Measurements from ENCODE around the gene ACTR1A.
"Not testable (repeated sequence)": the region's sequence is repeated elsewhere in the genome, so short reads cannot be mapped to it uniquely, and the experiment has no call there.

Gene ACTR1A

DNA sequence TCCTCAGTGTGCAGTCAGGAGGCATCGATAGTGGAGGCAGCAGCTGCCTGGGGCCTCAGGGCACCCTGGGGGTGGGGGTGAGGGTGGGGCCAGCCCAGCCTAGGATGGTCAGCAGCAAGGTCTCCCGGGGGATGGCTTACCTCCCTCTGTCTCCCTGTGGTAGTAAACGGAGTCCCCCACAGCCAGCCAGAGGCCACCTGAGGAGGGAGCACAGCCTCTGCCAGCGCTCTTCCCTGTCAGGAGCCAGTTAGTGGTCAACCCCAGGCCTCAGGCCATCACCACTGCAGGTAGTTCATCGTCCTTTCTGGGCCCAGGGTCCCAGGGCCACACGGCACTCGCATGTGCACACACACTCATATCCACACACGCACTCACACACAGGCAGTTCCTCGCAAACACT, 22.1 kb downstream of the ACTR1A start:
- DNase-seq = no peak

DNA sequence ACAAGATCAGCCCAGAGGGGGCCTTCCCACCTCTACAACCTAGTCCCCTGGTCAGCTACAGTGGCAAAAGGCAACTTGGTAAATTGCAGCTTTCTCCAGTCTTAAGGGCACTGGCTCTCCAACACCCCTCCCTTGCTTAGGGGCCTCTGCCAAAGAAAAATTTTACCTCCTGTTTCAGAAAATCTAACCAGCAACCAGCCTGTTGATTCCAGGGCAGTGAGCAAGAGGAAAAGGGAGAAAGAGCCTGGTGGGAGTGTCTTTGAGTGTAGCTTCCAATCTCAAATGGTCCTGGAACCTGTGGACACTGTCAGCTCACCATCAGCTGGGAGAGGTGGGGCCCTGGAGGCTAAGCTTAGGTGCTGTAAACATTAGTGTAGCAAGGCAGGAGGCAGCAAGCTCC, 22.9 kb downstream of the ACTR1A start:
- no peak for DNase-seq

DNA sequence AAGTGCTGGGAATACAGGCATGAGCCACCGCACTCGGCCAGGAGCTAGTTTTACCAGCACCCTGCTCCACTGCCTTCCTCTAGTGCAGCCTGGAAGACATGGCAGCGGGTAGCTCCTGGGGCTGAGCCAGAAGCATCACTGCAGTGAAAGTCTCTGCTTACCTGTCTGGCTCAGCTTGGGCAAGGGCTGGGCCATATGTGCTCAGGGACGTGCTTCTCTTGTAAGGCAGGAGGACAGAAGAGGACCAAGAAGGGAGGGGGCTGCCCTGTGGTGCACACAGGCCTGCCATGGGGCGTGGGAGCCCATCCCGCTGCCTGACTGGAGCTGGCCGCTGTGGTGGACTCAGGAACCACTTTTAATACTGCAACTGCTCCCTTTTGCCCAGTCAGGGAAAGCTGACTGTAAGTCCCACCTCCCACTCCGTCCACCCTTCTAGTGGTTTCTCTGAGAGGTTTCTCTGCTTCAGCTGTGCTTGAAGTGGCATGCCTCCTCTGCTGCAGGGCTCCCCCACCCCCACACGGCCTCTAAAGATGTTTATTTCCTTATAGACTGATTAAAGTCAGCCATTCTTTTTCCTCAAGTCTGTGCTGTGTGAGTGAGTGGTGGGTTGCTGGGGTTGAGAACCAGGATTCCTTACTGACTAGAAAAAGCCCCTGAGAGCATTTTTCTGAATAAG, 25.9 kb downstream of the ACTR1A start:
- DNase-seq = no peak

DNA sequence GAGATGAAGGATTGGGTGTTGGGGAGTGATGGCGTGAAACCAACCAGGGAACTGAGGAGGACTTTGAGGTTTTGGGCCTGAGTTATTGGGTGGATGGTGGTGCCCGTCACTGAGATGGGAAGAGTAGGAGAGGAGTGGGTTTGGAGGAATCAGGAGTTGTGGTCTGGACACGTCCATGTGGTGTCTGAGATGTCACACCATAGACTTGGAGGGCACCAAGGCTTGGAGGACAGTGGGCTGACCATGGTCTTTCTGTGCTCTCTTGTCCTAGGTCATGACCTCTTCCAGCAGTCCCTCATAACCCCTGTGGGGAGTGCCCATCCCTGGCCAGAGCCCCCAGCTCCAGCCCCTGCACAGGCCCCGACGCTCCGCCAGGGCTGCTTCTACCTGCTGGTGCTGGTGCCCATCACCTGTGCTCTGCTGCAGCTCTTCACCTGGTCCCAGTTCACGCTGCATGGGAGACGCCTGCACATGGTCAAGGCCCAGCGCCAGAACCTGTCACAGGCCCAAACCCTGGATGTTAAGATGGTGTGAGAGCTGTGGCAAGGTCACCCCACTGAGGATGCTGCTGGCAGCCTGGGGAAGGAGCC, 27.0 kb downstream of the ACTR1A start:
- no peak for DNase-seq

DNA sequence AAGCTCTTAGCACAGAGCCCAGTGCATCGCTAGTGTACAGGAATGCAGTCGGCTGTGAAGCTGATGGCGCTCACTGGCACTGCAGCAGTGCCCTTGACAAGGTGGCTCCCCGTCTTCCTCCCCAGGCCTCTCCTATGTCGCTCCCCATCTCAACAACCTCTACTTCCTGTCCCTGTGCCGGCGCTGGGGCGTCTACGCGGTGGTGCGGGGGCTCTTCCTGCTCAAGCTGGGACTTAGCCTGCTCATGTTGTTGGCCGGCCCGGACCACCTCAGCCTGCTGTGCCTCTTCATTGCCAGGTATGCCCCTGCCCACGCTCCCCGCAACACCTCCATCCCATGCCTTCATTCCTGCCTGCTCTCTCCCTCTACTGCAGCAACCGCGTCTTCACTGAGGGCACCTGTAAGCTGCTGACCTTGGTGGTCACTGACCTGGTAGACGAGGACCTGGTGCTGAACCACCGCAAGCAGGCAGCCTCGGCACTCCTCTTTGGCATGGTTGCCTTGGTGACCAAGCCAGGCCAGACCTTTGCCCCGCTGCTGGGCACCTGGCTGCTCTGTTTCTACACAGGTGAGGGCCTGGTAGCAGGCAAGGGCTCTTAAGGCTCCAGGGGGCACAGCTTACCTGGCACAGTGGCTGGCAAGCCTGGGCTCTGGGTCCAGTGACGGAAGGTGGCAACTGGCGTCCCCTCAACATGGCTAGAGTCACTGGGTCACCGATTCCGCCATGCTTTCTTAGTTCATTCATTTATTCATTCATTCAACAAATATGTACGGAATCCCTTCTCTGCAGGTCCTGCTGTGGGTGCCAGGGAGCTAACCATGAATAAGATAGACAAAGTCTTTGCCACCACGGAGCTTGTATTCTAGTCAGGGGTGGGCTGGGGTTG, 28.8 kb downstream of the ACTR1A start:
- DNase-seq = no peak

DNA sequence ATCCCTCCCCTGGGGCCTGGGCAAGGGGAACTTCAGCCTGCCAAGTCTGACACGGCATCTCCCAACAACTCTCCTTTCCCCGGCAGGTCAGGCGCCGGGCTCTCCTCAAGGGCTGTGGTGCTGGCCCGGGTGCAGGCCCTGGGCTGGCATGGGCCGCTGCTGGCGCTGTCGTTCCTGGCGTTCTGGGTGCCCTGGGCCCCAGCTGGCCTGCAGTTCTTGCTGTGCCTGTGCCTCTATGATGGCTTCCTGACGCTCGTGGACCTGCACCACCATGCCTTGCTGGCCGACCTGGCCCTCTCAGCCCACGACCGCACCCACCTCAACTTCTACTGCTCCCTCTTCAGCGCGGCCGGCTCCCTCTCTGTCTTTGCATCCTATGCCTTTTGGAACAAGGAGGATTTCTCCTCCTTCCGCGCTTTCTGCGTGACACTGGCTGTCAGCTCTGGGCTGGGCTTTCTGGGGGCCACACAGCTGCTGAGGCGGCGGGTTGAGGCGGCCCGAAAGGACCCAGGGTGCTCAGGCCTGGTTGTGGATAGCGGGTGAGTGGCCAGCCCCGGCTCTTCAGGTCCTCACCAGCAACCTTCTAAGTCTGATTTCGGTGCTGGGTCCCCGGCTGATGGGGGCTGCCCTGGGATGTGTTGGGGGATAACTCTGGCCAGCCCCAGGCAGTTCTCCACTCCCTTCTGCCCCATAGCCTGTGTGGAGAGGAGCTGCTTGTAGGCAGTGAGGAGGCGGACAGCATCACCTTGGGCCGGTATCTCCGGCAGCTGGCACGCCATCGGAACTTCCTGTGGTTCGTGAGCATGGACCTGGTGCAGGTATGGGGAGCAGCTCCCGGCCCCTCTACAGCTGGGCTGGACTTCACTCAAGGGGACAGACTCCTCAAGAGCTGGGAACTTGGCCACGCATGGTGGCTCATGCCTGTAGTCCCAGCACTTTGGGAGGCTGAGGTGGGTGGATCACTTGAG, 31.6 kb downstream of the ACTR1A start:
- DNase-seq = no peak

DNA sequence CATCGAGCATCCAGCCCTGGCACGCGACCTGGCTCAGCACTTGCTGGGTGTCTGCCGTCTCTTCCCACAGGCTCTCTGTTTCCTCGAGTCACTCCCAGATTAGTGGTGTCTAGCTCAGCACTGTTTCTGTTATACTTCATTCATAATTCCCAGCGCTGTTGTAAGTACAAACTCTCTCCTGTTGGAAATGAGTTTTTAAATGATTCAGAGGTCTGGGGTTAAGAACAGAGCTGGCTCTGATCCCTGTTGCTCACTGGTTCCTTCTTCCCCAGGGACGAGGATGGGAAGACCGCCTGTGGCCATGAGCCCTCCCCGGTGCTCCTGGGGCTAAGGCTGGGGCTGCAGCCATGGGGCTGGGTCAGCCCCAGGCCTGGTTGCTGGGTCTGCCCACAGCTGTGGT, 33.8 kb downstream of the ACTR1A start:
- DNase-seq = peak; percentile 20

- DNase-seq = no peak
Measured at GRCh38 chr10:102467971-102468438, 34.5 kb downstream of the ACTR1A start.

DNA sequence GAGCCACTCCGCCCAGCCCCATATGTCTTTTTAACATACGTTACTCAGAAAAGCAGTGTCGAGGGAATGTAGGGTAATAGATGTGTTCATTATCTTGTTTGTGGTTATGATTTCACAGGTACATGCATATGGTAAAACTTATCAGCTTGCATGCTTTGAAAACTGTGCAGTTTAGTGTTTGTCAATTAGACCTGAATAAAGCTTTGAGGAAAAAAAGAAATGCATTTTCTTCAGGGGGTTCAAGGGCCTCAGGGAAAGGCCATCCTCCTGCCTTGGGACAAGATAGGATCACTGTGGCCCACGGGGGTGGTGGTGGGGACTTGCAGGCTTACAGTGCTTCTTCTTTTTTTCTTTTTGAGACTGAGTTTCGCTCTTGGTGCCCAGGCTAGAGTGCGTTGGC, 35.2 kb downstream of the ACTR1A start:
- DNase-seq = no peak

- no peak for DNase-seq
Measured at GRCh38 chr10:102465466-102465865, 37.0 kb downstream of the ACTR1A start.

GRCh38 chr10:102463983-102464382, 38.5 kb downstream of the ACTR1A start:
- no peak for DNase-seq

- DNase-seq = no peak
Measured at GRCh38 chr10:102462512-102463054, 39.9 kb downstream of the ACTR1A start.

DNA sequence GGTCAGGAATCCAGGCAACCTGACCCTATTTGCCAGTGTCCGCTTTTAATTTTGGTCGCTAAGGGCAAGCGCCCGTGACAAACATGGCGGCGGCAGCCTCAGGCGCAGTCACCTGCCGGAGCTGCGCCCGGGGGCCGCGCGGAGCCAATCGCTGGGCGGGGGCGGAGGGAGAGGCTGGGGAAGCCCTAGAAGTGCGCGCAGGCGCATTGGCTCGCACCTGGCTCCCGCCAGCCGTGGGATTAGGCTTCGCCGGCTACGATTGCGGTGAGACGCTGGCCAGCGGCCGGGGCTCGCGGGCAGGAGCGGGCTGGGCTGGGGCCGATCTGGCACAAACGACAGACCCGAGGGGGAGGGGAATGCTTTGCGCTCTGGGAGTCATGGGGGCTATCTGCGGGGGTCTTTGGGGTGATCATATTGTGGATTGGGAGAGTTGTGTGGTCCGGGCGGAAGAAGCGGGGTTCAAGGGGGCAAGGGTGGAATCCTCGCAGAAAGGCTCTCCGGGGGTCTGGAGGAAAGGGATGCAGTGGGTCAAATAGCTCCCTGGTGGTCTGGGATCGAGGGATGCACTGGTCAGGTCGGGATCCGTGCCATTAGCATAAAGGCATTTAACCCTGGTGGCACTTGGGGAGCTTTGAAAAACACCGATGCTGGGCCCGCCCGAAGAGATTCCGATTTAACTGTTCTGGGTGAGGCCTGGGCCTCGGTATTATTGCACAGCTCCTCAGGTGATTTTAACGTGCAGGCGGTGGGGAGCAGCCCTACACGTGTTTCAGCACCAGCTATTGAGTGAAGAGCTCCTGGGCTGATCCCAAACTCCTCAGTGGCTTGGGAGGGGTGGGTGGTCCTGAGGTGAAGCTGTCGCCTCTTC, 41.1 kb downstream of the ACTR1A start:
- peak; percentile 80 for DNase-seq

DNA sequence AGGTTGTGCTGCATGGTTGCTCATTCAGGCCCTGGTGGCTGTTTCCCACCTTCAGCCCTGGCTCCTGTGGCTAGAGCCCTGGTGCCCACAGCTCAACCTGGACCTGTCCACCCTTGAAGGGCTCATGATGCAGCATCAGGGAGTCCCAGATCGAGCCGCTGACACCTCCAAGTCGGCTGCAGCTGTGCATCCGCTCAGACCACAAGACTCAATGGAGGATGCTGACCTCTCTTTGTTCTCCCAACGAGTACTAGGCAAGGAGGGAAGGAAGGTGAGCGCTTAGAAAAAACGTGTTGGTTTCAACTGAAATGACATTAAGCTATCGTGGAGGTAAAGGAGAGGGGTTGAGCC, 41.7 kb downstream of the ACTR1A start:
- no peak for DNase-seq

DNA sequence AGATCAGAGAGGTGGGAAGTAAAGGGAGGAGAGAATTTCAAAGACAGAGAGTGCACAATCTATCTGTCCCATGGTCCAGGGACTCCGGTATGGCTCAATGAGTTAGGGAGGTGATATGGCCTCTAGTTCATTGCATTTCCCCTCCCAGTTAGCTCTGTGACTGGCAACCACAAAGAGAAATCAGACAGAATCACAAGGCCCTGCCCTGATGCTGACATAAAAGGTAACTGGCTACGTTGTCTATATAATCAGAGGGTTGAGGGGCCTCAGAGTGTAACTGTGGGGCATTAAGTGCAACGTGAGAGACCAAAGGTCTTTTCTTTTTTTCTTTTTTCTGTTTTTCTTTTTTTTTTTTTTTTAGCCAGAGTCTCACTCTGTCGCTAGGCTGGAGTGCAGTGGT, 43.9 kb downstream of the ACTR1A start:
- no peak for DNase-seq

GRCh38 chr10:102457591-102458150, 44.8 kb downstream of the ACTR1A start:
- DNase-seq = no peak

- peak; percentile 86 for DNase-seq
Measured at GRCh38 chr10:102455893-102456471, 46.5 kb downstream of the ACTR1A start.

DNA sequence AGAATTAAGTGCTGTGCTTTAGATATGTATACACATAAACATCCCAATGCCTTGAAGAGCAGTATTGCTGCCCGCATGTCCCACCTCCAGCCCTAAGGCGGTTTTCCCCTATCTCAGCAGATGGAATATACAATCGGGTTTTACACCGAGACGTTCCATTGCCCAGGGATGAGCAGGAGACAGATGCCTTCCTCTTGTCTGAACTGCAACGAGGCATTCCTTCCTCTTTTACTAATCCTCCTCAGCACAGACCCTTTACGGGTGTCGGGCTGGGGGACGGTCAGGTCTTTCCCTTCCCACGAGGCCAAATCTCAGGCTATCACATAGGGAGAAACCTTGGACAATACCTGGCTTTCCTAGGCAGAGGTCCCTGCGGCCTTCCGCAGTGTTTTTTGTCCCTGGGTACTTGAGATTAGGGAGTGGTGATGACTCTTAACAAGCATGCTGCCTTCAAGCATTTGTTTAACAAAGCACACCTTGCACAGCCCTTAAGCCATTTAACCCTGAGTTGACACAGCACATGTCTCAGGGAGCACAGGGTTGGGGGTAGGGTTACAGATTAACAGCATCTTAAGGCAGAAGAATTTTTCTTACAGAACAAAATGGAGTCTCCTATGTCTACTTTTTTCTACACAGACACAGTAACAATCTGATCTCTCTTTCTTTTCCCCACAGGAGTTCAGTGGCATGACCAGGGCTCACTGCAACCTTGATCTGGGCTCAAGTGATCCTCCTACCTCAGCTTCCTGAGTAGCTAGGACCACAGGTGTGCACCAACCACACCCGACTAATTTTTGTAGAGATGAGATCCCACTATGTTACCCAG, 47.6 kb downstream of the ACTR1A start:
- not testable (repeated sequence) for DNase-seq

DNA sequence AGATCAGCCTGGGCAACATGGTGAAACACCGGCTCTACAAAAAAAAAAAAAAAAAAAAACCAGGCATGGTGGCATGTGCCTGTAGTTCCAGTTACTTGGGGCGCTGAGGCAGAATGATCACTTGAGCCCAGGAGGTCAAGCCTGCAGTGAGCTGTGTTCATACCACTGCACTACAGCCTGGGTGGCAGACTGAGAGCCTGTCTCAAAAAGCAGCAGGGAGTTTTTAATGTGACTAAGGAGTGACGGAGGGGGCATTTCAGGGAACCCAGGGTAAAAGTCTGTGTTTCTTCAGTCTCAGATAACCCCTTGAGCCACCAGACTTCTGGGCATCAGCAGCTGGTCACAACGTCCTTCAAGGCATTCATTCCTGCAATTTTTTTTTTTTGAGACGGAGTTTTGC, 49.0 kb downstream of the ACTR1A start:
- no peak for DNase-seq
